Measurements from ENCODE around the gene MMS19. TPM values are rescaled to one million over a fixed set of nuclear protein-coding genes. Genes with fewer than 3 reads are reported as not detected.

Gene MMS19
- total RNA-seq, 1 donor from 2014 or later = 92.6 TPM

DNA sequence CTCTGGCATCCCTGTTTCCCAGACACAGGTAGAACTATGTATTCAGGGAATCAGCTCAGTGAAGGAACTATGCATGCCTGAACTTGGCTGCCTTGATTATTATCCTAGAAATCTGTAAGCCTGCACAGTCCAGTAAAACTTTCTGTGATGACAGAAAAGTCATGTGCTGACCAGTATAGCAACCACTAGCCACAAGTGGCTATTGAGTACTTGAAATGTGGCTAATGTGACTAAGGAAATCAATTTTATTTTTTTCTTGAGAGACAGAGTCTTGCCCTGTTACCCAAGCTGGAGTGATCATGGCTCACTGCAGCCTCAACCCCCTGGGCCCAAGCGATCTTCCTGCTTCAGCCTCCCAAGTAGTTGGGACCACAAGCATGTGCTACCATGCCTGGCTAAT, 55.9 kb downstream of the MMS19 start:
- H3K27ac ChIP-seq = no peak overlapping the region
- no peak for DNase-seq (ENCODE audit: extremely low spot score in 2 of 2)
- intact Hi-C loops (cut with DNase I) = no loop called here
- peaks cover 23% of the 10 kb centered on the region for H3K4me1 ChIP-seq
- H3K27me3 ChIP-seq = no peaks in the 10 kb centered on the region
- peaks cover 0 to 38% of the 10 kb centered on the region in 2 donors for H3K36me3 ChIP-seq
- TF ChIP-seq POLR2AphosphoS5 (IDR thresholded peaks at IDR 0.05; ENCODE audit: insufficient read depth in 1 of 2, low read depth in 1 of 2) (no peak), POLR2A (IDR thresholded peaks at IDR 0.05) (no peak)
- TF ChIP-seq, protein P1, sequence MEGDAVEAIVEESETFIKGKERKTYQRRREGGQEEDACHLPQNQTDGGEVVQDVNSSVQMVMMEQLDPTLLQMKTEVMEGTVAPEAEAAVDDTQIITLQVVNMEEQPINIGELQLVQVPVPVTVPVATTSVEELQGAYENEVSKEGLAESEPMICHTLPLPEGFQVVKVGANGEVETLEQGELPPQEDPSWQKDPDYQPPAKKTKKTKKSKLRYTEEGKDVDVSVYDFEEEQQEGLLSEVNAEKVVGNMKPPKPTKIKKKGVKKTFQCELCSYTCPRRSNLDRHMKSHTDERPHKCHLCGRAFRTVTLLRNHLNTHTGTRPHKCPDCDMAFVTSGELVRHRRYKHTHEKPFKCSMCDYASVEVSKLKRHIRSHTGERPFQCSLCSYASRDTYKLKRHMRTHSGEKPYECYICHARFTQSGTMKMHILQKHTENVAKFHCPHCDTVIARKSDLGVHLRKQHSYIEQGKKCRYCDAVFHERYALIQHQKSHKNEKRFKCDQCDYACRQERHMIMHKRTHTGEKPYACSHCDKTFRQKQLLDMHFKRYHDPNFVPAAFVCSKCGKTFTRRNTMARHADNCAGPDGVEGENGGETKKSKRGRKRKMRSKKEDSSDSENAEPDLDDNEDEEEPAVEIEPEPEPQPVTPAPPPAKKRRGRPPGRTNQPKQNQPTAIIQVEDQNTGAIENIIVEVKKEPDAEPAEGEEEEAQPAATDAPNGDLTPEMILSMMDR (IDR thresholded peaks at IDR 0.05) = no peak
- H3K9me3 ChIP-seq = no peaks in the 10 kb centered on the region
- H3K4me3 ChIP-seq = no peak overlapping the region

DNA sequence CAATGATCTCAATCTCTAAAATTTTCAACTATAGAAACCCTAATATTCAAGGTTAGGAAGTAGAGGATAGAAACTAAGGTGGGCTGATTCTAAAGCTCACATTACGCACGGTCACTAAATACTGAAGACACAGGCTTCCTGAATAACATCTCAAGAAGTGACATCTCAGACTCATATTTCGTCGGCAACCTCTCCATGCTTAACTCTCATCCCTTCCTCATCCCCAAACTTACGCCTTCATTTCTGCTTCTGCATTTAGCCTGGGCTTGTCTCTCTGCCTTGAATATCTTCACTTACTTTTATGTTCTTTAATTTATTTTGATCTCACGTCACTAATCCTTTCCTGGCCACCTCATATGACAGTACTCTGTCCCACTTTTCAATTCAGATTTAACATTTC, 63.0 kb downstream of the MMS19 start:
- no peaks in the 10 kb centered on the region for H3K4me1 ChIP-seq
- no peaks in the 10 kb centered on the region for H3K27me3 ChIP-seq
- no peaks in the 10 kb centered on the region for H3K9me3 ChIP-seq
- TF ChIP-seq POLR2A (IDR thresholded peaks at IDR 0.05) = no peak
- intact Hi-C loops (cut with DNase I) = no loop called here
- H3K27ac ChIP-seq = no peak overlapping the region
- no peak overlapping the region for H3K4me3 ChIP-seq
- peaks cover 0 to 61% of the 10 kb centered on the region in 2 donors for H3K36me3 ChIP-seq
- DNase-seq (ENCODE audit: extremely low spot score in 2 of 2) = no peak

DNA sequence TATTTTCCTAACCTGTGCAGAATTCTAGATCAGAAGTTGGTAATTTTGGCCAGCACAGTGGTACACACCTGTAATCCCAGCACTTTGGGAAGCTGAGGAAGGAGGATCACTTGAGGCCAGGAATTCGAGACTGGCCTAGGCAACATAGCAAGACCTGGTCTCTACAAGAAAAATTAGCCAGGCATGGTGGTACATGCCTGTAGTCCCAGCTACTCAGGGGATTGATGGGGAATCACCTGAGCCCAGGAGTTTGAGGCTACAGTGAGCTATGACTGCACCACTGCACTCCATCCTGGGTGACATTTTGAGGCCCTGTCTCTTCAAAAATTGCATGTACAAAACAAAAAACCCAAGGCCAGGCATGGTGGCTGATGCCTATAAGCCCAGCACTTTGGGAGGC, 63.7 kb downstream of the MMS19 start:
- no peak overlapping the region for H3K27ac ChIP-seq
- H3K4me1 ChIP-seq = no peaks in the 10 kb centered on the region
- peaks cover 0 to 61% of the 10 kb centered on the region in 2 donors for H3K36me3 ChIP-seq
- H3K9me3 ChIP-seq = no peaks in the 10 kb centered on the region
- intact Hi-C loops (cut with DNase I) = no loop called here
- DNase-seq (ENCODE audit: extremely low spot score in 2 of 2) = no peak
- TF ChIP-seq POLR2A (IDR thresholded peaks at IDR 0.05) (no peak), POLR2AphosphoS5 (IDR thresholded peaks at IDR 0.05; ENCODE audit: insufficient read depth in 1 of 2, low read depth in 1 of 2) (no peak)
- TF ChIP-seq, protein P1 (IDR thresholded peaks at IDR 0.05) = no peak
- no peak overlapping the region for H3K4me3 ChIP-seq
- no peaks in the 10 kb centered on the region for H3K27me3 ChIP-seq

DNA sequence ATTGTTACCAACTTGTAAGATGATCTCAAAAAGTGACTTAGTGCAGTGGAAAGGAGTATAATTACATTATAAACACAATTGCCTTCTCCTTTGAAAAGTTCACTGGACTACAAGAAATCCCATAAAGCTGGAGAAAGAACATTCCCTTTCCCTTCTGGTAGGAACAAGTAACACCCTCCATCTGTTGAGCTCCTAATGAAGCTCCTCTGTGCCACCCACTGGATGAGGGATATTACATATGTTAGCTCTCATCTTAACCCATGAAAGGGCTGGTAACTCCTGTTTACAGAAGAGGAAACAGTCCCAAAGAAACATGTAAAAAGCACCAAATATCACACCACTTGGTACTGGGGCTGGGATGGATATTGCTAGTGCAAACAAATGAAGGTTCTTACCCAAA, 64.2 kb downstream of the MMS19 start:
- Histone ChIP-seq H3K4me3 (no peak overlapping the region), H3K27ac (no peak overlapping the region), H3K27me3 (no peaks in the 10 kb centered on the region), H3K36me3 (peaks cover 0 to 56% of the 10 kb centered on the region in 2 donors), H3K4me1 (peaks cover 3% of the 10 kb centered on the region), H3K9me3 (no peaks in the 10 kb centered on the region)
- intact Hi-C loops (cut with DNase I) = no loop called here
- no peak for DNase-seq (ENCODE audit: extremely low spot score in 2 of 2)
- TF ChIP-seq POLR2A (IDR thresholded peaks at IDR 0.05) (no peak), POLR2AphosphoS5 (IDR thresholded peaks at IDR 0.05; ENCODE audit: insufficient read depth in 1 of 2, low read depth in 1 of 2) (no peak)
- TF ChIP-seq, protein P1 (IDR thresholded peaks at IDR 0.05) = no peak

DNA sequence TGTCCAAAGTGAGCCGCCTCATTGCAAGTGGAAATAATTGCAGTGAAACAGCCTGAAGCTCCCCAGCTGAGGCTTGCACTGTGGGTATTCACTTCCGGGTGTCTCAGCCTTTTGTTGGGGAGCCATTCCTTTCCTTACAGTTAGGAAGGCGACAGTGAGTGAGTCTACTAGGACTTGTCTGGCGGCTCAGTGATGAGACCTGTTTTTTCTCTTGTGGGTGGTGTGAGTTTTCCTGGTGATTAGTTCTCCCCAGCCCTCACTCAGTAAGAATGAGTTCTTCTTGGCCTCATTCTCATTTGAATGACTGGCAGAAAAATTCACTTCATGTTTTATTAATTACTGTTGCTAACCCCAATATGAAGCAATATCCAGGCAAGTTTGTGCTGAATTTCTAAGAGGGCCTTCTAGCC, 69.6 kb downstream of the MMS19 start:
- DNase-seq (ENCODE audit: extremely low spot score in 2 of 2) = no peak
- TF ChIP-seq, protein P1 (IDR thresholded peaks at IDR 0.05) = no peak
- no peak for TF ChIP-seq POLR2AphosphoS5 (IDR thresholded peaks at IDR 0.05; ENCODE audit: insufficient read depth in 1 of 2, low read depth in 1 of 2)
- no peak for TF ChIP-seq POLR2A (IDR thresholded peaks at IDR 0.05)
- Histone ChIP-seq H3K36me3 (peaks cover 0 to 23% of the 10 kb centered on the region in 2 donors), H3K9me3 (no peaks in the 10 kb centered on the region), H3K27ac (peak overlapping the region; percentile 5), H3K4me3 (no peak overlapping the region), H3K4me1 (peaks cover 34% of the 10 kb centered on the region), H3K27me3 (no peaks in the 10 kb centered on the region)
- intact Hi-C loops (cut with DNase I) = no loop called here

All from vagina (tissue), 2 donors.